ENCODE data around the gene MCM8.
"Not testable (repeated sequence)": the region's sequence is repeated elsewhere in the genome, so short reads cannot be mapped to it uniquely, and the experiment has no call there.

MCM8 gene

DNA sequence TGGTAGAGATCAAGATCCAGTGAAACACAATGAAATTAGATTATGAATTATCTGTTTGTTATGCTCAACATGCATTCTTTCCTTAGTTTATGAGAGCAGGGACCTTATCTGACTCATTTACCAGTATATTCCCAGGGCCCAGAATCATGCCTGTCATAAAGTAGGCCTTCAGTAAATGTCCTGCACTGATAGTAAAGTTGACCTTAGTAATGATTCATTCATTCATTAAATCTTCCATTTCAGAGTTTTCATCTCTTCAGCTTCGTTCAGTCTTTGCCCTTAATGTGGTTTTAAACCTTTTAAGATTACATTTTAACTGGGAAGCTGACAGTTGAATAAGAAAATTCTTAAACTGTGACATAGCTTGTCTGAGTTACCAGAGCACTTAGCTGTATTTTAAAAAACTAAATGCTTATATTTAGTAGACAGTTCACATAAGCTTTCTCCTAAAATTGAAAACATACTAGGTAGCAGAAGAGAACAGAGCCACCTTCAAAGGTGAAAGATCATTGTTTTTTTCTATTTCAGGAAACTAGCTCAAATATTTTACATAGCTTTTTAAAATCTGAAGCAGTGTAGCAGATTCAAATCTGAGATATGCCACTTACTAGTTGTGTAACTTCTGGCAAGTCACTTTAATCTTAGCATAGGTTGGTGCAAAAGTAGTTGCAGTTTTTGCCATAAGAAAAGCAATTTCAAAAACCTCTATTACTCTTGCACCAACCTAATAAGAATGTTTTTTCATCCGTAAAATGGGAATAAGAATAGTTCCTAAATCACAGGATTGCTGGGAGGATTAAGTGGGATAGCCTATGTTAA, 41.4 kb downstream of the MCM8 start:
- H3K4me3 ChIP-seq (ENCODE audit: low read depth, low read length), result no peak overlapping the region
- no peak for DNase-seq (ENCODE audit: low read depth)

GRCh38 chr20:5996765-5997164, 46.3 kb downstream of the MCM8 start:
- H3K4me3 ChIP-seq (ENCODE audit: low read depth, low read length), result no peak overlapping the region
- DNase-seq (ENCODE audit: low read depth), result no peak

- DNase-seq (ENCODE audit: low read depth), result no peak
- no peak overlapping the region for H3K4me3 ChIP-seq (ENCODE audit: low read depth, low read length)
Measured at GRCh38 chr20:5999783-6000182, 49.3 kb downstream of the MCM8 start.

DNA sequence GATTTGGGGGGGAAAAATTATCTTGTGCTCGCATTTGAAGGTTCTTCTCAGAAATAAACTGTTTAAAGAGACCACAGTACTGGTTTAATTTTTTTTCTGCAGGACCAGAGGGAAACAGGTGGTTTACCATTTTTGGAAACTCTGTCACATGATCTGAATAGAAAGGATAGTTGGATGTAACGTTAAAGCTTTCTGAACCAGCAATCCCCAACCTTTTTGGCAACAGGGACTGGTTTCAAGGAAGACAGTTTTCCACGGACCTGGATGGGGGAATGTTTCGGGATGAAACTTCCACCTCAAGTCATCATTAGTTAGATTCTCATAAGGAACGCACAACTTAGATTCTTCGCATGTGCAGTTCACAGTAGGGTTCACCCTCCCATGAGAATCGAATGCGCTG, 50.4 kb downstream of the MCM8 start:
- DNase-seq (ENCODE audit: low read depth), result no peak
- no peak overlapping the region for H3K4me3 ChIP-seq (ENCODE audit: low read depth, low read length)

DNA sequence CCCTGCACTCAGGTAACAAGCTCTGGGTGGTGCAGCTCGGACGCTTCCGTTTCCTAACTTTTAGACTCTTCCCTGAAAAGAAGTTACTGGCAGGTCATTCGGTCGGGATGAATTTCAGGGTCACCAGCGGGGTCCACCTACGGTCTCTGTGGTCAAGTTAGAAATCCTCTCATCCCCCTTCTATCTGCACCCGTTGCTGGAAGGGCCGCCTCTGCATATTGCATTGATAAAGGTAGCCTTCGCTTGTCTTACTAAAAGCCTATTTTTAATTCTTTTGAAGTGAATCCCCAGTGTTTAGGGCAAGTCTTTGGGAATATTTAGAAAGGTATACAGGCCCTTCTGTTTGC, 56.1 kb downstream of the MCM8 start:
- no peak for DNase-seq (ENCODE audit: low read depth)
- peak overlapping the region; percentile 80 for H3K4me3 ChIP-seq (ENCODE audit: low read depth, low read length)

GRCh38 chr20:6007094-6007528, 56.7 kb downstream of the MCM8 start:
- DNase-seq (ENCODE audit: low read depth), result no peak
- H3K4me3 ChIP-seq (ENCODE audit: low read depth, low read length), result peak overlapping the region; percentile 80

- no peak for DNase-seq (ENCODE audit: low read depth)
Measured at GRCh38 chr20:6007529-6008103, 57.2 kb downstream of the MCM8 start.

GRCh38 chr20:6008254-6008653, 57.8 kb downstream of the MCM8 start:
- peak; percentile 90 for DNase-seq (ENCODE audit: low read depth)
- peak overlapping the region; percentile 80 for H3K4me3 ChIP-seq (ENCODE audit: low read depth, low read length)

More at GRCh38 chr20:6007529-6008103, 57.2 kb downstream of the MCM8 start:
- peak overlapping the region; percentile 80 for H3K4me3 ChIP-seq (ENCODE audit: low read depth, low read length)

DNA sequence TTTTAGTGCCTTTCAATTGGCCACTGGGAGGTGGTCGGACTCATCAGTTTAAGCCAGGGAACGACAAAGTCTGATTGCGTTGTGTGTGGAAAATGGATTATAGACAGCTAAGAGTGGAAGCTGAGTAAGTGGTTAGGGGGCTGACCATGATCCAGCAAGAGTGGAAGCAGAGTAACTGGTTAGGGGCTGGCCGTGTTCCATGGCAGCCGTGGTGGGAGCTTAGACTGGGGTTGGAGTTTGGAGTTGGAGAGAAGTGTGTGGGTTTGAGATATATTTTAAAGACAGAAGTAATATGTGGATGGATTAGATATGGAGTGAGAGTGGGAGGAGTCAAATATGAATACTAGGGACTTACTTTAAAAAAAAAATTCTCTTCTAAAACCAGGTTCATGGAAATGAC, 61.7 kb downstream of the MCM8 start:
- H3K4me3 ChIP-seq (ENCODE audit: low read depth, low read length), result no peak overlapping the region

DNA sequence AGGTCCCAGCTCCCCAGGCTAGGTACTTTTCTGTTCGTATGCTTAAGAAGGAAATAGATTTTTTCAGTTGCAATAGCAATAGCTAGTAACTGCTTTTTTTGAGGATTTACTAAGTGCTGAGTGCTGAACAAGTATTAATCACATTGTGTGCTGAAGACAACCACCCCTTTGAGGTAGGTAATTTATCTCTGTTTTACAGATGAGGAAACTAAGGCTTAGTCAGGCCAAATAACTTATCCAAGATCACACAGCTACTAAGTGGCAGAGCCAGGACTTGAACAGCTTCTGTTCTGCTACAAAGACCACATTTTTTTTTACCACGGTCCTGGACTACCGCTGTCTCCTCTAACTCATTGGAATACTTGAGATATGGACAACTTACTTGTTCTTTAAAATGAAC, 63.6 kb downstream of the MCM8 start:
- DNase-seq (ENCODE audit: low read depth), result no peak
- no peak overlapping the region for H3K4me3 ChIP-seq (ENCODE audit: low read depth, low read length)

More for the DNA sequence above, 61.7 kb downstream of the MCM8 start:
- no peak for DNase-seq (ENCODE audit: low read depth)

- H3K4me3 ChIP-seq (ENCODE audit: low read depth, low read length), result no peak overlapping the region
Measured at GRCh38 chr20:6014957-6015356, 64.5 kb downstream of the MCM8 start.

DNA sequence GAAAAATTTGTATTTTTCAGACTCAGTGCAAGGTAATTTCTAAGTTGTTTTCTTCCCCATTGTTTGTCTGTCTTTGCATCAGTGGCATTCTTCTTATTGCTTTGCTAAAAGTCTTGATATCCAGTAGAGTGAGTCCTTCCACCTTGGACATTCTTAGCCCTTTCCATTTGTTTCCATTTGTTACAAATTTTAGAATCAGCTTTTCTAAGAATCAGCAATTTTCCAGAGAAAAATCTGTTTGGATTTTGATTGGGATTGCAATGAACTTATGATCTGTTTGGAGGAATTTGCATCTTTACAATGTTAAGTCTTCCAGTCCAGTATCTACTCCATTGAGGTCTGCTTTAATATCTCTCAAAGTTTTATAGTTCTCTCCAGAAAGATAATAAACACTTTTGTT, 67.0 kb downstream of the MCM8 start:
- H3K4me3 ChIP-seq (ENCODE audit: low read depth, low read length), result no peak overlapping the region
- DNase-seq (ENCODE audit: low read depth), result no peak

More at GRCh38 chr20:6014957-6015356, 64.5 kb downstream of the MCM8 start:
- no peak for DNase-seq (ENCODE audit: low read depth)

- no peak for DNase-seq (ENCODE audit: low read depth)
- H3K4me3 ChIP-seq (ENCODE audit: low read depth, low read length), result no peak overlapping the region
Measured at GRCh38 chr20:6017880-6018279, 67.4 kb downstream of the MCM8 start.

GRCh38 chr20:6024768-6025167, 74.3 kb downstream of the MCM8 start:
- H3K4me3 ChIP-seq (ENCODE audit: low read depth, low read length), result no peak overlapping the region
- no peak for DNase-seq (ENCODE audit: low read depth)

DNA sequence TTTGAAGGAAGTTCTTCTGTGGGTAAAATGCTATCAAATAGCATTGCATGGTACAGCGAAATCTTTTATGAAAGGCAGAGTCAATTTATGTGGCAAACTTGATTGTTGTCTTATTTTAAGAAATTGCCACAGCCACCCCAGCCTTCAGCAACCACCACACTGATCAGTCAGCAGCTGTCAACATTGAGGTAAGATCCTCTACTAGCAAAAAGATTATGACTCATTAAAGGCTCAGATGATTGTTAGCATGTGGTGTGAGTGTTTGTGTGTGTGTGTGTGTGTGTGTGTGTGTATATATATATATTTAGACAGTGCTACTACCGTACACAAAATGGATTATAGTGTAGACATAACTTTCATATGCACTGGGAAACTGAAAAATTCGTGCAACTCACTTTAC, 75.6 kb downstream of the MCM8 start:
- no peak for DNase-seq (ENCODE audit: low read depth)
- H3K4me3 ChIP-seq (ENCODE audit: low read depth, low read length), result no peak overlapping the region

DNA sequence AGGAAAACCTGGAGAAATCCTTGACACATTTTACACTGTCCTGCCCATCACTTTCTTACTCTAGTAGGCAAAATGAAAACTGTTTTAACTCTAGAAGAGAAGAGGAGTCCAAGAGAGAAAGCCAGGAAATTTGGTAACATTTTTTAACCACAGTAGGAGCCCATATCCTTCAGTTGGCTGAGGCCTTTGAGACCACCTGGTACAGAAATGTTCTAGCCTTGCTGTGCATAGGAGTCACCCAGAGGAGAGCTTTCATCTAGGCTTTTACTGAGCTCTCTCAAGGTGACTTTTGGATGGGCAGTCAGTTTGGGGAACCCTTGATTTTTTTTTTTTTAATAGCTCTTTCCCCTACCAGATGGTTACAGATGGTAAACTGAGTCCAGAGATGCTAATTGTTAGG, 78.4 kb downstream of the MCM8 start:
- H3K4me3 ChIP-seq (ENCODE audit: low read depth, low read length), result no peak overlapping the region
- DNase-seq (ENCODE audit: low read depth), result no peak

DNA sequence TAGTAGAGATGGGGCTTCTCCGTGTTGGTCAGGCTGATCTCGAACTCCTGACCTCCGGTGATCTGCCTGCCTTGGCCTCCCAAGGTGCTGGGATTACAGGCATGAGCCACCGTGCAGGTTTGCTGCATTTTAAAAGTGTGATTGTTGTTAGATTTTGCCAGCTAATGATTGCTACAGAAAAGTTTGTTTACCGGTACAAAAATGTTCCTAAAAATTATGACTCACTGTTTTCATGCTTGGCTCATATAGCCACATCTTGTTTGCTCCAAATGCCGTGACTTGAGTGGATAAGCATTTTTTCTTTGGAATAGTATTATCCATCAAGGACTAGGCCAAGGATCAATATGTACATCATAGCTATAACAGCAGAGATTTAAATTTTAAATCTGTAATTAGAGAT, 79.1 kb downstream of the MCM8 start:
- DNase-seq (ENCODE audit: low read depth), result no peak
- no peak overlapping the region for H3K4me3 ChIP-seq (ENCODE audit: low read depth, low read length)

GRCh38 chr20:6030453-6031080, 80.1 kb downstream of the MCM8 start:
- no peak for DNase-seq (ENCODE audit: low read depth)
- no peak overlapping the region for H3K4me3 ChIP-seq (ENCODE audit: low read depth, low read length)

DNA sequence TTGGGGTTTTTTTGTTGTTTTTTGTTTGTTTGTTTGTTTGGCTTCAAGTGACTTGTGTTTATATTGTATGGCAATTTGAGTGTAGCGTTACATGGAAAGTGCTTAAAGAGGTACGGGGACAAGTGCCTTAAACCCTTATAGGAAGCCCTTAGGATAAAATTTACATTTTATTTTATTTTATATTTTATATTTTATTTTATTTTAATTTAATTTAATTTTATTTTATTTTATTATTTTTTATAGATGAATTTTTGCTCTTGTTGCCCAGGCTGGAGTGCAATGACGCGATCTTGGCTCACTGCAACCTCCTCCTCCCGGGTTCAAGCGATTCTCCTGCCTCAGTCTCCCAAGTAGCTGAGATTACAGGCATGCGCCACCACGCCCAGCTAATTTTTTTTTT, 82.5 kb downstream of the MCM8 start:
- not testable (repeated sequence) for H3K4me3 ChIP-seq (ENCODE audit: low read depth, low read length); DNase-seq (ENCODE audit: low read depth)

DNA sequence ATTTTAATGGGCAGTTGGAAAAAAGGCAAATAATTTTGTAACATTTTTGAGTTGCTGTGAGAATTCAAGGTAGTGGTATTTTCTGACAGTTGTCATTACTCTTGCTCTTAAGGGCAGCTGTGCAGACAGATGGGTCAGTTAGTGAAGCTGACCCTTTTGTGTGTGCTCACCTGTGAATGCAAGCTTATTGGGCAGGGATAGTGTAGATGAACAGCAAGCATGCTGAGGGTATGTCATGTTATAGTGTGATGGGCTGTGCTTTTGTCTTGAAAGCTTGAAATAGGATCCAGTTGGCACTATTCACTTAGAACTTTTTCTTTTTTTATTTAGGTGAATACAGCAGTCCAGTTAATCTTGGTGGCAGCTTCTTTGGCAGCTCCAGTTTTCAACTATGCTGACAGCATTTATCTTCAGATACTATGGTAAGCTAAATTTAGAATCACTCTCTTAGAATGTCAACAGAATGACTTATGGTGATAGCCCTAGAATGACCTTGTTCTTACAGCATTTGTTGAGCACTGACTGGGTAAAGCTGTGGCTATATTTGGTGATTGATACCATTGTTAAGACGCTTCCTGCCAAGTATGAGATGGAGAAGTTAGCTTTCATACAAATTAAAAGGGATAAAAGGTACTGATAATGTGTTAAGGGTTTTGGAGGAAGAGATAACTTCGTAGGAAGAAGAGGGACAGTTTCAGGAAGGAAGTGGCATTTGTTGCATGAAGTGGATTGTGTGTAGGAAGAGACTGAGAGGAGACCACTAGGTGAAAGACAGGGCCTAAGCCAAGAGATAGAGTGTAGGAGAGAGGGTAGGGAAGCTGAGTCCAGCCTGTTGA, 83.9 kb downstream of the MCM8 start:
- H3K4me3 ChIP-seq (ENCODE audit: low read depth, low read length), result no peak overlapping the region
- DNase-seq (ENCODE audit: low read depth), result no peak

Data from skeletal muscle cell (primary cell).